SK-N-SH (cell line): ENCODE results near the gene CTNNA3.

Experiments
- ELF1 ChIP-seq: IDR thresholded peaks from 2 replicates; pipeline ENCODE4 v1.4.0; 2012
- EP300 ChIP-seq, 2 experiments: IDR thresholded peaks; 2 replicates each; pipeline versions ENCODE4 v1.4.0 to v1.6.1; 2012; ENCODE audit warnings: borderline replicate concordance in 1 of 2, low read depth in 1 of 2, low read length in 1 of 2
- GABPA ChIP-seq: IDR thresholded peaks from 2 replicates; pipeline ENCODE4 v1.4.0; 2012; ENCODE audit warnings: low read depth, mild to moderate bottlenecking
- JUND ChIP-seq: IDR thresholded peaks from 2 replicates; pipeline ENCODE4 v1.4.0; 2012
- MEF2A ChIP-seq: IDR thresholded peaks from 2 replicates; pipeline ENCODE4 v1.4.0; 2012; ENCODE audit warnings: low read depth, borderline replicate concordance
- MXI1 ChIP-seq: IDR thresholded peaks from 2 replicates; pipeline ENCODE4 v1.6.1; 2012; ENCODE audit warnings: mild to moderate bottlenecking, low read depth, low read length, improper control_type of control experiment
- POLR2AphosphoS5 ChIP-seq: IDR thresholded peaks from 2 replicates; pipeline ENCODE4 v1.6.1; 2012; ENCODE audit warnings: low read depth, low read length
- RCOR1 ChIP-seq: fragments of 150-350 bp; IDR thresholded peaks from 2 replicates; pipeline ENCODE4 v1.6.1; 2017; ENCODE audit warnings: antibody characterized with exemption, low read length
- RFX5 ChIP-seq: IDR thresholded peaks from 2 replicates; pipeline ENCODE4 v1.6.1; 2012; ENCODE audit warnings: mild to moderate bottlenecking, improper control_type of control experiment, low read length
- TAF1 ChIP-seq: IDR thresholded peaks from 2 replicates; pipeline ENCODE4 v1.6.1; 2012; ENCODE audit warnings: low read depth, mild to moderate bottlenecking, low read length, moderate library complexity, borderline replicate concordance
- YY1 ChIP-seq: IDR thresholded peaks from 2 replicates; pipeline ENCODE4 v1.4.0; 2012; ENCODE audit warnings: low read depth, mild to moderate bottlenecking
- TF ChIP-seq, protein P1 (sequence below): fragments of 200-600 bp; sonication (generic); IDR thresholded peaks from 2 replicates; pipeline ENCODE4 v1.6.1; 2017; ENCODE audit warnings: antibody characterized with exemption, mild to moderate bottlenecking, moderate library complexity
- TF ChIP-seq, protein P2 (sequence below): IDR thresholded peaks from 2 replicates; pipeline ENCODE4 v1.6.1; 2012; ENCODE audit warnings: mild to moderate bottlenecking, low read depth, low read length, moderate library complexity

- TF ChIP-seq MXI1 (no peak), ELF1 (no peak), RFX5 (no peak), GABPA (no peak), JUND (no peak), EP300 (IDR thresholded peaks at IDR 0.05; ENCODE audit: borderline replicate concordance in 1 of 2, low read depth in 1 of 2, low read length in 1 of 2) (no peak), TAF1 (no peak), MEF2A (no peak), POLR2AphosphoS5 (no peak), YY1 (no peak), RCOR1 (no peak)
- TF ChIP-seq, protein P1, sequence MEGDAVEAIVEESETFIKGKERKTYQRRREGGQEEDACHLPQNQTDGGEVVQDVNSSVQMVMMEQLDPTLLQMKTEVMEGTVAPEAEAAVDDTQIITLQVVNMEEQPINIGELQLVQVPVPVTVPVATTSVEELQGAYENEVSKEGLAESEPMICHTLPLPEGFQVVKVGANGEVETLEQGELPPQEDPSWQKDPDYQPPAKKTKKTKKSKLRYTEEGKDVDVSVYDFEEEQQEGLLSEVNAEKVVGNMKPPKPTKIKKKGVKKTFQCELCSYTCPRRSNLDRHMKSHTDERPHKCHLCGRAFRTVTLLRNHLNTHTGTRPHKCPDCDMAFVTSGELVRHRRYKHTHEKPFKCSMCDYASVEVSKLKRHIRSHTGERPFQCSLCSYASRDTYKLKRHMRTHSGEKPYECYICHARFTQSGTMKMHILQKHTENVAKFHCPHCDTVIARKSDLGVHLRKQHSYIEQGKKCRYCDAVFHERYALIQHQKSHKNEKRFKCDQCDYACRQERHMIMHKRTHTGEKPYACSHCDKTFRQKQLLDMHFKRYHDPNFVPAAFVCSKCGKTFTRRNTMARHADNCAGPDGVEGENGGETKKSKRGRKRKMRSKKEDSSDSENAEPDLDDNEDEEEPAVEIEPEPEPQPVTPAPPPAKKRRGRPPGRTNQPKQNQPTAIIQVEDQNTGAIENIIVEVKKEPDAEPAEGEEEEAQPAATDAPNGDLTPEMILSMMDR = no peak
- TF ChIP-seq, protein P2, sequence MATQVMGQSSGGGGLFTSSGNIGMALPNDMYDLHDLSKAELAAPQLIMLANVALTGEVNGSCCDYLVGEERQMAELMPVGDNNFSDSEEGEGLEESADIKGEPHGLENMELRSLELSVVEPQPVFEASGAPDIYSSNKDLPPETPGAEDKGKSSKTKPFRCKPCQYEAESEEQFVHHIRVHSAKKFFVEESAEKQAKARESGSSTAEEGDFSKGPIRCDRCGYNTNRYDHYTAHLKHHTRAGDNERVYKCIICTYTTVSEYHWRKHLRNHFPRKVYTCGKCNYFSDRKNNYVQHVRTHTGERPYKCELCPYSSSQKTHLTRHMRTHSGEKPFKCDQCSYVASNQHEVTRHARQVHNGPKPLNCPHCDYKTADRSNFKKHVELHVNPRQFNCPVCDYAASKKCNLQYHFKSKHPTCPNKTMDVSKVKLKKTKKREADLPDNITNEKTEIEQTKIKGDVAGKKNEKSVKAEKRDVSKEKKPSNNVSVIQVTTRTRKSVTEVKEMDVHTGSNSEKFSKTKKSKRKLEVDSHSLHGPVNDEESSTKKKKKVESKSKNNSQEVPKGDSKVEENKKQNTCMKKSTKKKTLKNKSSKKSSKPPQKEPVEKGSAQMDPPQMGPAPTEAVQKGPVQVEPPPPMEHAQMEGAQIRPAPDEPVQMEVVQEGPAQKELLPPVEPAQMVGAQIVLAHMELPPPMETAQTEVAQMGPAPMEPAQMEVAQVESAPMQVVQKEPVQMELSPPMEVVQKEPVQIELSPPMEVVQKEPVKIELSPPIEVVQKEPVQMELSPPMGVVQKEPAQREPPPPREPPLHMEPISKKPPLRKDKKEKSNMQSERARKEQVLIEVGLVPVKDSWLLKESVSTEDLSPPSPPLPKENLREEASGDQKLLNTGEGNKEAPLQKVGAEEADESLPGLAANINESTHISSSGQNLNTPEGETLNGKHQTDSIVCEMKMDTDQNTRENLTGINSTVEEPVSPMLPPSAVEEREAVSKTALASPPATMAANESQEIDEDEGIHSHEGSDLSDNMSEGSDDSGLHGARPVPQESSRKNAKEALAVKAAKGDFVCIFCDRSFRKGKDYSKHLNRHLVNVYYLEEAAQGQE = no peak
Observed at GRCh38 chr10:65950075-65950474, 1745.9 kb downstream of the CTNNA3 start.
